ENCODE results near the gene C1QTNF1. TPM values are rescaled to one million over a fixed set of nuclear protein-coding genes. Genes with fewer than 3 reads are reported as not detected.

The C1QTNF1 gene
- total RNA-seq, 1 donor from 2014 or later = 0.26 TPM

DNA sequence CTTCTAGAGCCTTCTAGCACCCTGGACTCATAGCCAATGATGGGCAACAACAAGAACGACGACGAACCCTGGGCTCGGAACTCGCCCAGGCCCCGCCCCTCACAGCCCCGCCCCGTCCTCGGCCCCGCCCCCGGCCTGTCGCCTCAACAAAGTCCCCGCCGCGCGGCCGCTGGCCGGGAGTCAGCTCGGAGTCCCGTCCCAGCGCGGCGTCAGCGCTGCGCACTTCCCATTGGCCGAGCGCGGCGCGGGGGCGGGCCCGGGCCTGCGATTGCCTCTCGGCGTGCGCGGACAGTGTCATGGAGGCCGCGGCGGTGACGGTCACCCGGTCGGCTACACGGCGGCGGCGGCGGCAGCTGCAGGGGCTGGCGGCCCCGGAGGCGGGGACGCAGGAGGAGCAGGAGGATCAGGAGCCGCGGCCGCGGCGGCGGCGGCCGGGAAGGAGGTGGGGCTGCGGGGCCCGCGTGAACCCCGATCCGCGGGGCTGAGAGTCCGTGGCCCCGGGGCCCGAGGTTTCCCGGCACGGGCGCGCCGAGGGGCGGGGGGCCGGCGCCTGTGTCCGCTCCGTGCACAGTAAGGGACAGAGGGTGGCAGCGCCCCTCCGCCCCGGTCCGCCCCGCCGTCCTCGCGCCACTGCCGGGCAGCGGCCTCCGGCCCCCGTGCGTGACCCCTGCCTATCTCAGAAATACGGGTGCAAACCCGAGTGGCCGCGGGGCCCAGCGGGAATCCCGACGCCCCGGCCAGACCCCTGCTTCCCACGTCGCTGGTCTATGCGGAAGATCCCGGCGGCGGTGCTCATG is 50.9 kb downstream of the C1QTNF1 start, which contains the start of gene ENGASE:
Gene ENGASE, plus strand, starts transcription at position 176 of the 797 bp plus-strand sequence. Its CDS starts 121 bp downstream, at position 297.
- peak; percentile 95 for DNase-seq (ENCODE audit: low spot score)
- peaks cover 8% of the 10 kb centered on the region for H3K4me1 Mint-ChIP-seq (ENCODE audit: unreplicated experiment)
- H3K9me3 Mint-ChIP-seq (ENCODE audit: unreplicated experiment) = no peaks in the 10 kb centered on the region
- TF ChIP-seq, protein P1, sequence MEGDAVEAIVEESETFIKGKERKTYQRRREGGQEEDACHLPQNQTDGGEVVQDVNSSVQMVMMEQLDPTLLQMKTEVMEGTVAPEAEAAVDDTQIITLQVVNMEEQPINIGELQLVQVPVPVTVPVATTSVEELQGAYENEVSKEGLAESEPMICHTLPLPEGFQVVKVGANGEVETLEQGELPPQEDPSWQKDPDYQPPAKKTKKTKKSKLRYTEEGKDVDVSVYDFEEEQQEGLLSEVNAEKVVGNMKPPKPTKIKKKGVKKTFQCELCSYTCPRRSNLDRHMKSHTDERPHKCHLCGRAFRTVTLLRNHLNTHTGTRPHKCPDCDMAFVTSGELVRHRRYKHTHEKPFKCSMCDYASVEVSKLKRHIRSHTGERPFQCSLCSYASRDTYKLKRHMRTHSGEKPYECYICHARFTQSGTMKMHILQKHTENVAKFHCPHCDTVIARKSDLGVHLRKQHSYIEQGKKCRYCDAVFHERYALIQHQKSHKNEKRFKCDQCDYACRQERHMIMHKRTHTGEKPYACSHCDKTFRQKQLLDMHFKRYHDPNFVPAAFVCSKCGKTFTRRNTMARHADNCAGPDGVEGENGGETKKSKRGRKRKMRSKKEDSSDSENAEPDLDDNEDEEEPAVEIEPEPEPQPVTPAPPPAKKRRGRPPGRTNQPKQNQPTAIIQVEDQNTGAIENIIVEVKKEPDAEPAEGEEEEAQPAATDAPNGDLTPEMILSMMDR (IDR thresholded peaks at IDR 0.05; ENCODE audit: unreplicated experiment) = no peak
- peaks cover 3% of the 10 kb centered on the region for H3K27me3 Mint-ChIP-seq (ENCODE audit: unreplicated experiment)
- H3K36me3 Mint-ChIP-seq (ENCODE audit: low read depth, unreplicated experiment) = no peaks in the 10 kb centered on the region
- peak within 1 kb of the TSS; percentile 6 for H3K27ac Mint-ChIP-seq (ENCODE audit: unreplicated experiment)
- H3K4me3 Mint-ChIP-seq (ENCODE audit: unreplicated experiment) = peak within 1 kb of the TSS; percentile 88

- Mint-ChIP-seq H3K4me1 (ENCODE audit: unreplicated experiment) (peaks cover 10% of the 10 kb centered on the region), H3K27ac (ENCODE audit: unreplicated experiment) (no peak overlapping the region), H3K4me3 (ENCODE audit: unreplicated experiment) (peak overlapping the region; percentile 88), H3K27me3 (ENCODE audit: unreplicated experiment) (peaks cover 5% of the 10 kb centered on the region), H3K36me3 (ENCODE audit: low read depth, unreplicated experiment) (peaks cover under 1% of the 10 kb centered on the region), H3K9me3 (ENCODE audit: unreplicated experiment) (no peaks in the 10 kb centered on the region)
- DNase-seq (ENCODE audit: low spot score) = no peak
- TF ChIP-seq, protein P1 (IDR thresholded peaks at IDR 0.05; ENCODE audit: unreplicated experiment) = no peak
Measured at GRCh38 chr17:79075446-79075750, 51.4 kb downstream of the C1QTNF1 start.

DNA sequence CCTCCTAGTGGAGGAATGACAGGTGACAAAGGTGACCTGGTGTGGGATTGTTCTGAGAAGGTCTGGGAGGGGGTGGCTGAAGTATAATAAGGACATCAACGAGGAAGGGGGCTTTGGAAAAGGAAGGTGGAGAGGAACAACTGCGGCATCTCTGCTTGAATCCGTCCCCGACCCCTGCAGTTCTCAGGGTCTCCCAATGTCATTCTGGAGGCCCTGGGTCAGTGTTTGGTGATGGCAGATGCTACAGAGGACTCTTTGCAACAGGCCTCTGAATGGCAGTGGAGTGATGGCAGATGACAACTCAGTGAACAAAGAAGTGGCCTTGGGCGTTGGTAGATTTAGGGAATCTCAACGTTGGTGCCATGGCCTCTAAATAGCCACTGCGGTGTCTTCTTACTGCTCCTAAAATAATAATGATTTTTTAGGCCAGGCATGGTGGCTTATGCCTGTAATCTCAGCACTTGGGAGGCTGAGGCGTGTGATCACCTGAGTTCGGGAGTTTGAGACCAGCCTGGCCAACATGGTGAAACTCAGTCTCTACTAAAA is 52.0 kb downstream of the C1QTNF1 start:
- no peaks in the 10 kb centered on the region for H3K9me3 Mint-ChIP-seq (ENCODE audit: unreplicated experiment)
- H3K4me1 Mint-ChIP-seq (ENCODE audit: unreplicated experiment) = peaks cover 10% of the 10 kb centered on the region
- H3K4me3 Mint-ChIP-seq (ENCODE audit: unreplicated experiment) = peak overlapping the region; percentile 88
- H3K27me3 Mint-ChIP-seq (ENCODE audit: unreplicated experiment) = peaks cover 5% of the 10 kb centered on the region
- peak overlapping the region; percentile 6 for H3K27ac Mint-ChIP-seq (ENCODE audit: unreplicated experiment)
- TF ChIP-seq, protein P1 (IDR thresholded peaks at IDR 0.05; ENCODE audit: unreplicated experiment) = no peak
- DNase-seq (ENCODE audit: low spot score) = no peak
- peaks cover 6% of the 10 kb centered on the region for H3K36me3 Mint-ChIP-seq (ENCODE audit: low read depth, unreplicated experiment)

- H3K27me3 Mint-ChIP-seq (ENCODE audit: unreplicated experiment) = peaks cover 6% of the 10 kb centered on the region
- H3K4me1 Mint-ChIP-seq (ENCODE audit: unreplicated experiment) = peaks cover 10% of the 10 kb centered on the region
- H3K27ac Mint-ChIP-seq (ENCODE audit: unreplicated experiment) = no peak overlapping the region
- H3K9me3 Mint-ChIP-seq (ENCODE audit: unreplicated experiment) = no peaks in the 10 kb centered on the region
- no peak for DNase-seq (ENCODE audit: low spot score)
- TF ChIP-seq, protein P1 (IDR thresholded peaks at IDR 0.05; ENCODE audit: unreplicated experiment) = no peak
- H3K36me3 Mint-ChIP-seq (ENCODE audit: low read depth, unreplicated experiment) = peaks cover 12% of the 10 kb centered on the region
- no peak overlapping the region for H3K4me3 Mint-ChIP-seq (ENCODE audit: unreplicated experiment)
Measured at GRCh38 chr17:79077587-79077986, 53.6 kb downstream of the C1QTNF1 start.
